ENCODE data around the gene TMEM186. TPM values are rescaled to one million over a fixed set of nuclear protein-coding genes. Genes with fewer than 3 reads are reported as not detected.
A peak's percentile ranks its signal among the peaks of the same experiment; 100 is the strongest.

Gene TMEM186
- total and polyA plus RNA-seq, 2 experiments from 2014 or later: 8.3 to 14.8 TPM

- no peaks in the 10 kb centered on the region for H3K9me3 Mint-ChIP-seq
- peaks cover 21% of the 10 kb centered on the region for H3K36me3 Mint-ChIP-seq (ENCODE audit: low read depth)
- H3K79me2 ChIP-seq (replicated peaks; ENCODE audit: insufficient read depth): peaks cover 46% of the 10 kb centered on the region
Measured at GRCh38 chr16:8795818-8796217, 1.6 kb downstream of the TMEM186 start.

More at GRCh38 chr16:8795818-8796217, 1.6 kb downstream of the TMEM186 start:
- Histone ChIP-seq H3K4me3 (no peak overlapping the region), H3K9me2 (ENCODE audit: insufficient read depth) (no peaks in the 10 kb centered on the region), H4K20me1 (replicated peaks; ENCODE audit: insufficient read depth) (peaks cover 24% of the 10 kb centered on the region), H3K4me2 (no peak overlapping the region), H2AFZ (no peak overlapping the region), H3F3A (replicated peaks; ENCODE audit: low read depth) (0 out of 2 replicates have a peak, but pooled peaks cover 6% of the 10 kb centered on the region), H3K27me3 (ENCODE audit: insufficient read depth) (no peaks in the 10 kb centered on the region), H3K36me3 (ENCODE audit: insufficient read depth) (no peaks in the 10 kb centered on the region; the same call in 1 of the 2 replicates), H3K4me1 (ENCODE audit: insufficient read depth) (peaks cover 16% of the 10 kb centered on the region), H3K27ac (ENCODE audit: low read depth) (no peak overlapping the region)
- ATAC-seq (no peak), DNase-seq (ENCODE audit: low spot score) (no peak)
- TF ChIP-seq CTCF (conservative IDR thresholded peaks at IDR 0.05; ENCODE audit: low read depth in 2 of 2) (no peak), POLR2AphosphoS5 (IDR thresholded peaks at IDR 0.05; ENCODE audit: low read depth) (no peak), ZNF114 (CRISPR knock-in tag; IDR thresholded peaks at IDR 0.05) (no peak), NANOG (IDR thresholded peaks at IDR 0.05; ENCODE audit: borderline replicate concordance) (no peak), STAT1 (IDR thresholded peaks at IDR 0.05; ENCODE audit: unreplicated experiment) (no peak), ETS1 (IDR thresholded peaks at IDR 0.05) (no peak), EZH2 (IDR thresholded peaks at IDR 0.05; ENCODE audit: low read depth, unreplicated experiment) (no peak), ZNF331 (CRISPR knock-in tag; IDR thresholded peaks at IDR 0.05; ENCODE audit: low read depth) (no peak), JUNB (IDR thresholded peaks at IDR 0.05; ENCODE audit: unreplicated experiment) (no peak), EZH2phosphoT487 (IDR thresholded peaks at IDR 0.05; ENCODE audit: unreplicated experiment) (no peak), CREB1 (CRISPR knock-in tag; IDR thresholded peaks at IDR 0.05; ENCODE audit: low read depth) (no peak), REST (IDR thresholded peaks at IDR 0.05; ENCODE audit: unreplicated experiment) (no peak), ZNF462 (CRISPR knock-in tag; IDR thresholded peaks at IDR 0.05) (no peak)
- Mint-ChIP-seq H3K27ac (no peak overlapping the region), H3K4me3 (peak overlapping the region; percentile 95; the same call in 1 of the 3 replicates), H3K4me1 (peaks cover 12% of the 10 kb centered on the region), H3K27me3 (ENCODE audit: insufficient read depth, low read depth, poor library complexity) (peaks cover 5% of the 10 kb centered on the region)

Data from GM23338 (cell line).